ENCODE results near the gene OSBPL5.

The OSBPL5 gene

DNA sequence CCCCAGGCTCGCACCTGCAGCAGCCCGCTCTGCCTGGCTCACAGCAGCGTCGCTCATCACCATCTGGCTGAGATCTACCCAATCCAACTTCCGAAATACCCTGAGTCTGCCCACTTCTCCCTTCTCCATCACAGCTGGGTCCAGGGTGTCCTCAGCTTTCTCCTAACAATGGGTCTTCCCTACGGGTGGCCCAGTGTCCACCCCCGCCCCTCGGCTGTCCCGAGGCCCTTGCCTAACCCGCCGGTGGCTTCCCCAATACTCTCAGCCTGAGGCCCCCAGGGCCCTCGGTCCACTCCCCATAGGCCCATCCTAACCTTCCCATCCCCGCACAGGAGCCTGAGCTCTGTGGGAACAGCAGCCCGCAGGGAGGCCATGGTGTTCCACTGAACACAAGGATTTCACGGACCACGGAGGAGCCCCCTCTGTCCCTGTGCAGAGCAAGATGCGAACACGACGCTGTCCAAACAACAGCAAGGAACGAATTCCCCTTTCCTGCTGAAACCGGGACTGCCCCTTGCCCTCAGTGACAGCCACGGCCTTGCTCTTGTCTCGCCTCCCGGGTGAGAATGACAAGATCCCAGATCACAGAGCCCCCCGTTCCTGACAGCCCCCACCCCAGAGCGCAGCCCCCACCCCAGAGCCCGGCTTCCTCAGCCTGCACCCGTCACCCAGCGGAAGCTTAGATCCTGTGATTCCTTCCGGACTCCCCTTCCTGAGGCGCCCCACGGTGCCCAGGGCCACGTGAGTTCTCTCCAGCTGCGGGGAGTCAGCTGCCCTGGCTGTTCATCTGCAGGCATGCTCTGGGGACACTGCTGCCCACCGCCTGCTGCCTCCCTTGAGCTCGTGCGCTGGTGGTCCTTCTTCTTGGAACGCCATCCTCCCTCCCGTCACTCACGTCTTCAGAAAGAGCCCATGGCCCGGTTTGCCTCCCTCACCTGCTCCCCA lies 59.0 kb downstream of the OSBPL5 start:
- in situ Hi-C loops (cut with MboI; ENCODE audit: low pct_unique_long_range_greater_than_20kb, low sequenced_read_pairs, unreplicated experiment), result no loop called here
- TF ChIP-seq, protein P1, sequence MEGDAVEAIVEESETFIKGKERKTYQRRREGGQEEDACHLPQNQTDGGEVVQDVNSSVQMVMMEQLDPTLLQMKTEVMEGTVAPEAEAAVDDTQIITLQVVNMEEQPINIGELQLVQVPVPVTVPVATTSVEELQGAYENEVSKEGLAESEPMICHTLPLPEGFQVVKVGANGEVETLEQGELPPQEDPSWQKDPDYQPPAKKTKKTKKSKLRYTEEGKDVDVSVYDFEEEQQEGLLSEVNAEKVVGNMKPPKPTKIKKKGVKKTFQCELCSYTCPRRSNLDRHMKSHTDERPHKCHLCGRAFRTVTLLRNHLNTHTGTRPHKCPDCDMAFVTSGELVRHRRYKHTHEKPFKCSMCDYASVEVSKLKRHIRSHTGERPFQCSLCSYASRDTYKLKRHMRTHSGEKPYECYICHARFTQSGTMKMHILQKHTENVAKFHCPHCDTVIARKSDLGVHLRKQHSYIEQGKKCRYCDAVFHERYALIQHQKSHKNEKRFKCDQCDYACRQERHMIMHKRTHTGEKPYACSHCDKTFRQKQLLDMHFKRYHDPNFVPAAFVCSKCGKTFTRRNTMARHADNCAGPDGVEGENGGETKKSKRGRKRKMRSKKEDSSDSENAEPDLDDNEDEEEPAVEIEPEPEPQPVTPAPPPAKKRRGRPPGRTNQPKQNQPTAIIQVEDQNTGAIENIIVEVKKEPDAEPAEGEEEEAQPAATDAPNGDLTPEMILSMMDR (IDR thresholded peaks at IDR 0.05; ENCODE audit: extremely low read depth, insufficient read depth, missing control alignments), result no peak
- DNase-seq (ENCODE audit: low spot score), result no peak

DNA sequence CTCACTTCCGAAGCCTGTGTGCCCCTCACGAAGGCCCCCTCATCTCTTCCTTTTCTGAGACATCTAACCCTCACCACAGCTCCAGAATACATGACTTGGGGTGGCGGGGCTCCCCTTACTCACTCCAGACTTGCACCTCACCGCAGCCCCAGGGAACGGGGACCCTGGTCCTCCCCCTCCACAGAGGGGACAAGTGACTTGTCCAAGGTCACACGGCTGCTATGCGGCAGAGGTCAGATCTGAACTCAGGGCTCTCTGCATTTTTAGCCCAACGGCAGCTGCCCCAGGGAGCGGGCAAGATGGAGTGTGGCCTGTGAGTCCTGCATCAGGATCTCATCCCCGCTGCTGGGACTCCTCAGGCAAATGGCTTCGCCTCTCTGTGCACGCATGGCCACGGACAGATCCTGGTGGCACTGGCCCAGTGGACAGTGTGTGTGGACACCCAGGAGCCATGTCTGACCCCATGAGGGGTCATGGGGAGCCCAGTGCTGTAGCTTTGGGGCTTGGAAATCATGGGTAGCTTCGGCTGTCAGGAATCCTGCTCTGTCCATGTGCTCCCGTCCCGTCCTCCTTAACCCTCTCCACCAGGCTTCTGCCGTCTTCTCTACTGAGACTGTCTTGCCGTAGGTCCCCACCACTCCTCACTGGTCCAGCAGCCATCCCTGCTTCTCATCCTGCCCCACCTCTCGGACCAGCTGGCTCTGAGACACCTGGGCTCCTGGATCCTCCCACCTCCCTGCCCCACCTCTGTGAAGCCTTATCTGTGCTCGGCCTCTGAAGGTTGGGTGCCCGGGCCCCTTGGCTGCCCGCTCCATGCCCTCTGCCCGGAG lies 59.9 kb downstream of the OSBPL5 start:
- TF ChIP-seq, protein P1 (IDR thresholded peaks at IDR 0.05; ENCODE audit: extremely low read depth, insufficient read depth, missing control alignments), result no peak
- no peak for DNase-seq (ENCODE audit: low spot score)
- in situ Hi-C loops (cut with MboI; ENCODE audit: low pct_unique_long_range_greater_than_20kb, low sequenced_read_pairs, unreplicated experiment), result no loop called here

DNA sequence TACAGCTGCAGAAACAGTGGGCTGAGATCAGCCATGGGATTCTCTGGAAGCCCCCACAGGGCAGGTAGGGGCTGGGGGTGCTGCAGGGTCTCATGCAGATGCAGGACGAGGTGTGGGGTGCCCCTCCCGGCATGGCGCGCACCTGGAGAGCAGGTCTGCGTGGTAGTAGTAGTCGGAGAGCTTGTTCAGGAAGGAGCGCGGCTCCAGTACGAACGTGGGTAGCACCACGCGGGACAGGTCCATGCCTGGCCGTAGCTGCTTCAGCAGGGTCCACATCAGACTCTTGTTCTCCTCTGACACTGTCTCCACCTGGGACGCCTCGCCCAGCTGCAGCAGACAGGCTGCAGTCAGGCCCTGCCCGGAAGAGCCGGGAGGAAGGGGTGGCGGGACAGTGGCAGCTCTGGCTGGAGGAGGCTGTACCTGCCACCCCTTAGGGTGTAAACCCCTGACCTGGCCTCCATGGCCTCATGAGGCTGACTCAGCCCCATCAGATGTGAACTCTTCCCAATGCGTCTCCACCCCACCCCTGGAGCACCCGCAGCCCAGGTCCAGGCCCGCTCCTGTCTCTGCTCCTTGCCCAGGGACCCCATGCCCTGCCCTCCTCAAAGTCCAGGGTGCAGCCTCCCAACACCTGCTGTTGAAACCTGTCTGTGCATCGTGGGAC lies 60.9 kb downstream of the OSBPL5 start:
- TF ChIP-seq, protein P1 (IDR thresholded peaks at IDR 0.05; ENCODE audit: extremely low read depth, insufficient read depth, missing control alignments), result no peak
- in situ Hi-C loops (cut with MboI; ENCODE audit: low pct_unique_long_range_greater_than_20kb, low sequenced_read_pairs, unreplicated experiment), result no loop called here
- DNase-seq (ENCODE audit: low spot score), result no peak

DNA sequence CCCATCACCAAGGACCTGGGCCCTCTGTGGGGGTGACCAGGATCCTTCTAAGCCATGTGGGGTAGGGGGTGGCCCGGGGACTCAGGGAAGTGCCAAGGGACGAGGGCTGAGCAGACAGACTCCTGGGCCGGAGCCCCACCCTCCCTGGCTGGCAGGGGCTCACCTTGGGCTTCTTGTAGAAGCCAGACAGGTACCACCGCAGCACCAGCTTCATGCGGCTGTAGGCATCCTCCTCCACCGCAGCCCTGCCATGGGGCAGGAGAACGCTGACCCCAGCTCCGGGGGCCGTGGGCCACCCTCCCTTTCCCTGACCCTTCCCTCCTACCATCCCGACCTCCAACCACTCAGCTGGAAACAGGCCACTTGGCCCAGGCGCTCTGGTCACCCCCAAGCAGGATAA lies 62.0 kb downstream of the OSBPL5 start:
- in situ Hi-C loops (cut with MboI; ENCODE audit: low pct_unique_long_range_greater_than_20kb, low sequenced_read_pairs, unreplicated experiment), result no loop called here

DNA sequence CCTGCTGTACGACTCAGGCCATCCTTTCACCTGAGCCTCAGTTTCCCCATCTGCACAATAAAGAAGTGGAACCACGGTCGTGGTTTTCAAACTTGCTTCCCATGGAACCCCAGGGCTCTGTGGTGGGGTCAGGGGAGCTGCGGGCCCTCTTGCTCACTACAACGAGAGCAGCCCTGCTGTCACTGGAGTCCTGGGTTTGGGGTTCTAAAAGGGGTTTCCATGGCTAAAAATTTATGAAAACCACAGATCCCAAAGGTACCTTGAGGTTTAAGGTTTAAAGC lies 62.5 kb downstream of the OSBPL5 start:
- DNase-seq (ENCODE audit: low spot score), result no peak
- TF ChIP-seq, protein P1 (IDR thresholded peaks at IDR 0.05; ENCODE audit: extremely low read depth, insufficient read depth, missing control alignments), result no peak
- in situ Hi-C loops (cut with MboI; ENCODE audit: low pct_unique_long_range_greater_than_20kb, low sequenced_read_pairs, unreplicated experiment), result no loop called here

More for the DNA sequence above, 62.0 kb downstream of the OSBPL5 start:
- DNase-seq (ENCODE audit: low spot score), result no peak
- TF ChIP-seq, protein P1 (IDR thresholded peaks at IDR 0.05; ENCODE audit: extremely low read depth, insufficient read depth, missing control alignments), result no peak

DNA sequence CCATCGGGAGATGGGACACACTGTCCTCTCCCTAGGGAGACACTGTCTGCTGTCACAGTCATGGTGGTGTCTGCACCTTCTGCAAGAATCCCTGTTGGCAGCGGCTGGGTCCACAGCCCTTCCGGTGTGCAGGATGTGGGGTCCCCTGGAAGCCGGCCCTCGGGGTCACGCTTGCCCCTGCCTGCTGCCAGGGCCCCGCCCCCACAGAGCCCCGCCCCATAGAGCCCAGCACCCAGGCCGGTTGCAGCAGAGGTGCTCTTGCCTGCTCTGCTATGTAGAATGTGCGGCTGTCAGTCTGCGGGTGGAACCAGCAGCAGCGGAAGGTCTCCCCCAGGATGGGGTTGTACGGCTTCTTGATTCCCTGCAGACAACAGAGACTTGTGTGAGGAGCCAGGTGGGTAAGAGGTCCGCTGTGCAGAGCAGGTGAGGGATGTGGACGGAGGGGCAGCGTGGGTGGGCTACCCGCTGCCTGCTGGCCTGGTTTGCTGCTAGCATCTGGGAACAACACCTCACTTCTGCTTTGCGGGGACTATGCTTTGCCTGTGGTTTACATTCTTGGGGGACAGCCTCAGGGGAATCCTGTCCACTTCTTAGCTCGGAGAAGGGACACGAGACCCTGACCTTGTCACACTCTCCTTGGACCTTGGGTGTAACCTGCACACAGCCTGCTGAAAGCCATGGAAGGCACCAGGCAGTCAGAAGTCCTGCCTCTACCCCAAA lies 63.0 kb downstream of the OSBPL5 start:
- in situ Hi-C loops (cut with MboI; ENCODE audit: low pct_unique_long_range_greater_than_20kb, low sequenced_read_pairs, unreplicated experiment), result no loop called here
- no peak for DNase-seq (ENCODE audit: low spot score)
- TF ChIP-seq, protein P1 (IDR thresholded peaks at IDR 0.05; ENCODE audit: extremely low read depth, insufficient read depth, missing control alignments), result no peak

Measured in GM13977 (cell line).